Activated CD4-positive, CD25-positive, alpha-beta regulatory T cell treated with anti-CD3 and anti-CD28 coated beads, Interleukin-2, amount 50 U/mL, for 72 hours (primary cell): ENCODE results near the gene CHAT.

Source experiments
- DNase-seq: peaks from one replicate; pipeline ENCODE4 v3.0.0; 2021

CHAT gene

DNA sequence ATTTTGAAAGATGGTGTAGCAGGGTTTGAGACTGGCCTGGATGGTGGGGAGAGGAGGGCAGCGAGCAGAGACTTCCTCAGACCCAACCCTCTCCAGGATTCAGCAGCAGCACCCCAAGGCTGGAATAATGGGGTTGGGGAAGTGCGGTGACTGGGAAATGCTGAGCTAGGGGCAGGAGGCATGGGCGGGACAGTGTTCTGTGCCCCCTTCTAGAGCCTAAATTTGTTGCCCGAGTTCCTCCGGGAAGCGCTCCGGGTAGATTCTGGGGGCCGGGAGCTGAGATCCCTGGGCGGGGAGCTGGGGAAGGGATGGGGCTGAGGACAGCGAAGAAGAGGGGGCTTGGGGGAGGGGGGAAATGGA is at the start of gene CHAT:
TSS of gene CHAT (plus strand) at position 156 of the 360 bp plus-strand sequence. CDS start at position 309, 153 bp downstream.
- DNase-seq: peak; percentile 13

DNA sequence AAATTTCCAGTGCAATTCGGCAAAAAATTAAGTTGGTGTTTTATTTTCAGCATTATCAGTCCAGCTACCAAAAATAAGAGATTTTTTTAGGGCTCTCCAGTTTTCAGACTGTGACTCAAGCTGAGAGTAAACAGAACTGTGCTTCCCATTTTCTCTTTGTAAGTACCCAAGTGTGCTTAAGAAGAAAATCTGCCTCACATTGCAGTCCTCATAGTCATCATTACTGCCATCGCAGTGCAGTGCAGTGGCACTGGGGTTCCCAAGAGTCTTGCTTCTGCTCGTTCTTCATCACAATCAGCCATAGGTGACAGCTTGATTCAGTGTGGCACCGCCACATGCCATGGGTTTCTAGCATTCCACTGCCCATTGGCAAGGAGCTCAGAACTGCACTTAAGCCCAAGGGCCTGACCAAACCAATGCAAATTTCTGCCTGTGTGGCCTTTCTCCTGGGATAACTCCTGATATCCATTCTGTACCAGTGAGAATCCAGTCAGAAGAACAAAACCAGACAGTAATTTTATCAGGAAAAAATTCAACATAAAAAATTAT is 49.3 kb upstream of the CHAT start:
- no peak for DNase-seq

GRCh38 chr10:49567810-49568209 is 46.0 kb upstream of the CHAT start:
- DNase-seq: no peak

GRCh38 chr10:49568235-49568634 is 45.6 kb upstream of the CHAT start:
- no peak for DNase-seq

DNA sequence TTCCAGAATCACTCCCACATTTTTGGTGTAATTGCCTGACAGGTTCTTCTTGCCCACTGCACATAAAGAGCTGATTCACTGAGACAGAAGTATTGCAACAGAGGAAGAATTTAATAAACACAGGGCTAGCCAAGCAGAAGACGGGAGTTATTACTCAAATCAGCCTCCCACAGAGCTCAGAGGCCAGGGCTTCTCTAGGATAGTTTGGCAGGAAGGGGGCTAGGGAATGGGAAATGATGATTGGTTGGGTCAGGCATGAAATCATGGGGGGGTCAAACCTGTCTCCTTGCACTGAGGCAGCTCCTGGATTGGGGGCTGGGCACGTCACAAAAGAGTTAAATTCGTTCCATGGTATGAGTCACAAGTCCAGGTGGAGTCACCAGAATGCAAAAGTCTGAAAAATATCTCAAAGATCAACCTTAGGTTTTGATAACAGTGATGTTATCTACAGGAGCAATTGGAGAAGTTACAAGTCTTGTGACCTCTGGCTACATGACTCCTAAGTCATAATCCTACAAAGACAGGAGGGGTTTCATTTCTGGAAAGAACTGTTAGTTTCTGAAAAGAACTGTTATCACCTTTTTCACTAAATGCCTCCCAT is 44.7 kb upstream of the CHAT start:
- no peak for DNase-seq

- DNase-seq: no peak
Measured at GRCh38 chr10:49571388-49571787, 42.4 kb upstream of the CHAT start.

DNA sequence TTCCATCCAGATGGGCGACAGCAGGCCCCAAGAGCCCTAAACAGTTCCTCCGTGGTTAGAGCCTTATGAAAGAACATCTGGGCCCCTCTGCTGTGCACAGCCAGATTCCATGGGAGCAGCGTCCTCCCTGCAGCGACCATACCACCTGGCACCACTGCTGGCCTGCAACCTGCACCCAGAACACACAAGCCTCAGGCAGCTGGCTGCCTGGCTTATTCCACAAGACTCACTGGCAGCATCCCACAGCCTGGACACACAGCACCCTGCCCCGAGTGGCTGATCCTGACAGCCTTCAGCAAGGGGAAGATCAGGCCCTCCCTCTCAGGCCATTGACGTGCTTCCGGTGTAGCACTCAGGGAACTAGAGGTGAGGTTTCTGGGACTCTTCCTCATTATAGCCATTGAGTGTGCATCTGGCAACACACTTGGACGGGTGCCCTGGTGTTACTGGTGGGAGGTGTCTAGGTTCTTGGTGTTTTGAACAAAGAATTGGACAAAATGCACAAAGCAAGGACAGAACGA is 41.2 kb upstream of the CHAT start:
- DNase-seq: no peak

DNA sequence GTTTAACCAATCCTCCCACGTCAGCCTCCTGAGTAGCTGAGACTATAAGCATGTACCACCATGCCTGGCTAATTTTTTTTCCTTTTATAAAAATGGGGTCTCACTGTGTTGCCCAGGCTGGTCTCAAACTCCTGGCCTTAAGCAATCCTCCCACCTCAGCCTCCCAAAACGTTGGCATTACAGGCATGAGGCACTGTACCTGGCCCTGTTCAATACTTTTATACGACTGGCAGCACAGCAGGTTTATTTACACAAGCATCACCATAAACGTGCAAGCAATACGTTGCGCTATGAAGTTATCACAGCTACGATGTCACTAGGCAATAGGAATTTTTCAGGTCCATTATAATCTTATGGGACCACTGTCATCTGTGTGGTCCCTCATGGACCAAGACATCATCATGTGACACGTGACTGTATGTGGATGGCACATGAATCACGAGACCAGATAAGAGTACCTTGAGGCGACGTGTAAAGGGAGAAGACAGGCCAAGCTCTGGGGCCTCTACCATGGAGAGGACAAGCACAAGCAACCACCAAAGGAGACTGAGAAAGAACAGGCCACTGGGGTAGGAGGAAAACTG is 38.3 kb upstream of the CHAT start:
- DNase-seq: no peak

GRCh38 chr10:49577182-49577925 is 36.5 kb upstream of the CHAT start:
- DNase-seq: no peak

DNA sequence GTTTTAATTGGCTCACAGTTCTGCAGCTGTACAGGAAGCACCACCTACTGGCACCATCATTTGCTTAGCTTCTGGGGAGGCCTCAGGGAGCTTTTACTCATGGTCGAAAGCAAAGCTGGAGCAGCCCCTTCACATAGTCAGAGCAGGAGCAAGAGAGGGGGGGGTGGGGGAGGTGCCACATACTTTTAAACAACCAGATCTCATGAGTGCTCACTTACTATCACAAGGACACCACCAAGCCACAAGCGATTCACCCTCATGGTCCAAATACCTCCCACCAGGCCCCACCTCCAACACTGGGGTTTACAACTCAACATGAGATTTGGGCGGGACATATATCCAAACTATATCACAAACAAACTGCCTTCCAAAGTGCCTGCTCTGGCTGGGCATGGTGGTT is 35.4 kb upstream of the CHAT start:
- DNase-seq: no peak

DNA sequence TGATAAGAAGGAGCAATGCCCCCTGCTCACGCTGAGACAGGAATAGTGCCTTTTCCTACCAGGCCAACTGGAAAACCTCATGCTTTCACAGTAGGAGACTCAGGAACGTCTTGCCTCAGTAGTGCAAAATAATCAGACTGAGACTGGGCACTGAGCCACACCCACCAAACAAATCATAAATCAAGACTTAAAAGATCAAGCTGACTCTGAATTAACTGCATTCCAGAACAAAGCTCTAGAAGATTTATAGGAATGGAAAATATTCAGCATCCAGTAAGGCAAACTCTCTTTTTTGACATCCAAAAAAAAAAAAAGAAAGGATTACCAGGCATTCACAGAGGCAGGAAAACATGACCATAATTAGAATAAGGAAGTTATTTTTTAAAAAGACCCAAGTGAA is 34.2 kb upstream of the CHAT start:
- DNase-seq: no peak

DNA sequence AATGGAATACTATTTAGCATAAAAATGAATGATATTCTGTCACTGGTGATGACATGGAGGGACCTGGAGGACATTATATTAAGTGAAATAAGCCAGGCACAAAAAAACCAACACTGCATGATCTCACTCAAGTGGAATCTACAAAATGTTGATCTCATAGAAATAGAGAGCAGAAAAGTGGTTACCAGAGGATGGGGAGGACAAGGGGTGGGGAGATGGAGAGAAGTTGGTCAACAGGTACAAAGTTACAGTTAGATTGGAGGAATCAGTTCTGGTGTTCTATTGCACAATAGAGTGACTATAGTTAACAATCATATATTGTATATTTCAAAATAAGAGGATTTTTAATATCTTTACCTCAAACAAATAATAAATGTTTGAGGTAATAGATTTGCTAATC is 28.4 kb upstream of the CHAT start:
- no peak for DNase-seq

DNA sequence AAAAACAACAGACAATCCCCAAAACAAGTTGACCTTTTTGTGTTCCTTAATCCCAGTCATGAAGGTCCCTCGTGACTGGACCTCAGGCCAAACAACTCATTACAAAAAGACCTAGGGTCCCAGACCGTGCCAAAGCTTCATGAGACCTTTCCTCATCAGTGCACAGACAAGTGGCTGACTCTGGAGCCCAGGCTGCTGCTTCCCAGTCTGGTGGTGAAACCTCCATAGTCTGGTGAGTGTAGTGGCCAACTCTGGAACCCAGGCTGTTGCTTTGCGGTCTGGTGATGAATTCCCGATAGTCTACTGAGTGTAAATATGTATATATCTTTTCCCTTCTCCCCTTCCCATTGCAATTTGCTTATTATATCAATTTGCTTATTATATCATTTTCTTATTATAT is 25.9 kb upstream of the CHAT start:
- no peak for DNase-seq

- peak; percentile 57 for DNase-seq
Measured at GRCh38 chr10:49592726-49593563, 20.9 kb upstream of the CHAT start.

- no peak for DNase-seq
Measured at GRCh38 chr10:49593564-49593875, 20.3 kb upstream of the CHAT start.

DNA sequence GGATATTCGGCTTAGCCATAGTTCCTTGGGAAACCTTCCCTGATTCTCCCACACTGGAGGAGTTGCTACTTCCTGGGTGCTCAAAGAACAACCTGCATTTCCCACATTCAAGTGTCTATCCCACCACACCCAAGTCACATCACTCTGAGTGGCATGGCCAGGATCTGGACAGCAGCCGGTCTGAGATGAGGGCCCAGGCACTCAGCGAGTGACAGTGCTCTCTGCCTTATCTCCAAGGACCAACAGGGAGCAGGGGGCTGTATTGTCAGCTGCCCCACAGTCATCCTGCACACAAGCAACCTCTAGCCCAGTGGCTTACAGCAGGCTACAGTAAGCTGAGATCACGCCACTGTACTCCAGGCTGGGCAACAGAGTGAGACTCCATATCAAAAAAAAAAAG is 19.8 kb upstream of the CHAT start:
- DNase-seq: no peak

GRCh38 chr10:49594594-49594993 is 19.2 kb upstream of the CHAT start:
- DNase-seq: no peak

GRCh38 chr10:49595003-49595712 is 18.7 kb upstream of the CHAT start:
- no peak for DNase-seq

DNA sequence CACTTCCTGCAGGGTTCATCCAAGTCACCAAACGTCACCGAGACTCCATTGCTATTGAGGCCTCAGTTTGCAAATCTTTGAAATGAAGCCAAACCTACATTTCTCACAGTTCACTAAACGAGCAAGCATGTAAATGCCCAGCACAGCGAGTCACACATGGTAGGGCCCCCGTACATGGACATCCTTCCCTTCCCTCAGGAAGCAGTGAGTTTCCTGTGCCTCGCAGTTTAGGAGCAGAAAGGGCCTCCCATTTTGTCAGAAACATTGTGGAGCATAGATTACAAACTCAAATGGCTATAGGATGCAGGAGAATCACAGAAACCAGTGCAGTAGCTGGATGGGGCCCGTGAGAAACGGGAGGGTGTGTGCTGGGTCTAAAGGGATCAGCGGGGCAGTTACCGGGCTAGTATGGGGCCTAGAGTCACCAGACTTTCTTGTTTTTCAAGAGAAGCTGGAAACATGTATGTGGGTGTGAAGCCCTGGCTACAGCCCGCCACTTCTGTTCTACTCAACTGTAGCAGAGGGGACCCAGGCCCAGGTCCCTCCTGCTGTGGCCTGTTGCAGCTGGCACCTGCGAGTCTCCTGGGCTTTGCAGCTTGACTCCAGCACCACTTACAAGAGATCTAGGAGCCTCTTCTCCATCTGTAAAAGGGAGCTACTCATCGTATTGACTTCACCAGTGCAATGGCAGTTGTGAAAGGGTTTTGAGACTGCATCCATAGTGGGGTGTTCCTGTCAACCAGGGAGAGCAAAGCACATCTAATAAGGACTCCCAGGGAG is 17.9 kb upstream of the CHAT start:
- no peak for DNase-seq

- DNase-seq: no peak
Measured at GRCh38 chr10:49596493-49596809, 17.4 kb upstream of the CHAT start.

DNA sequence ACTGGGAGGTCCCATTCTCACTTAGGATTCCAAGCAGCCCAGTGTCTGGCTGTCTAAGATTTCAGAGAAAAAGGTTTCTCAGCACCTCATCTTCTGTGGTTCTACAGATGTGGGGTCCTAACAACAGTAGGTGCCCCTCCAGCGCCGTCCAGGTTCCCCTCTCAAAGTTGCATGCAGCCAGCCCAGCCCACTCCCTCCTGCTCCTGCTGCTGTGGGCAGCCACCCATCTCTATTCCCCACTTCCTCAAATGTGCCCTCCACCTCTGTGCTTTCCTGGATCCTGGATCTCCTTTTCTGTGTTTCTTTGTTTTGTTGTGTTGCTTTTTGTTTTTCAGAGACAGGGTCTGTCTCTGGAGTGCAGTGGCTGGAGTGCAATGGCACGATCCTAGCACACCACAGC is 17.0 kb upstream of the CHAT start:
- DNase-seq: no peak
